Osteocyte (in vitro differentiated cells): ENCODE data around the gene ARF1. TPM values are rescaled to one million over a fixed set of nuclear protein-coding genes. Genes with fewer than 3 reads are reported as not detected.
"Not testable (repeated sequence)": the region's sequence is repeated elsewhere in the genome, so short reads cannot be mapped to it uniquely, and the experiment has no call there.

ENCODE experiments used
- DNase-seq: peaks from one replicate; pipeline ENCODE4 v3.0.0; 2021; ENCODE audit warnings: mixed read lengths; ENCODE audit not compliant: unreplicated experiment; ENCODE audit errors: extremely low spot score
- H3K27ac Mint-ChIP-seq: one replicate; pipeline ENCODE4 v1.8.0; 2021; ENCODE audit warnings: mild to moderate bottlenecking, mixed read lengths; ENCODE audit not compliant: unreplicated experiment
- H3K27me3 Mint-ChIP-seq: one replicate; pipeline ENCODE4 v1.8.0; 2021; ENCODE audit warnings: mixed read lengths; ENCODE audit not compliant: unreplicated experiment
- H3K36me3 Mint-ChIP-seq: one replicate; pipeline ENCODE4 v1.8.0; 2021; ENCODE audit warnings: mixed read lengths; ENCODE audit not compliant: unreplicated experiment
- H3K4me1 Mint-ChIP-seq: one replicate; pipeline ENCODE4 v1.8.0; 2021; ENCODE audit warnings: mixed read lengths; ENCODE audit not compliant: unreplicated experiment
- H3K4me3 Mint-ChIP-seq: one replicate; pipeline ENCODE4 v1.8.0; 2021; ENCODE audit warnings: mild to moderate bottlenecking, moderate library complexity, mixed read lengths; ENCODE audit not compliant: unreplicated experiment
- H3K9me3 Mint-ChIP-seq: one replicate; pipeline ENCODE4 v1.8.0; 2021; ENCODE audit warnings: mixed read lengths; ENCODE audit not compliant: unreplicated experiment
- CTCF ChIP-seq: fragments of 200-600 bp; sonication (generic); IDR thresholded peaks from 2 replicates; pipeline ENCODE4 v1.5.0; 2021; ENCODE audit warnings: antibody characterized with exemption, mild to moderate bottlenecking, moderate library complexity
- total RNA-seq: library from RNA; stranded (reverse); gene quantifications from 2 replicates; pipeline ENCODE4 v1.2.1, GENCODE V29; 2021

The ARF1 gene
- total RNA-seq, 1 donor from 2014 or later = 305 TPM

GRCh38 chr1:228108055-228108690 lies 25.7 kb downstream of the ARF1 start:
- TF ChIP-seq CTCF = no peak
- H3K27me3 Mint-ChIP-seq = no peaks in the 10 kb centered on the region
- H3K4me3 Mint-ChIP-seq = peak overlapping the region; percentile 89
- H3K9me3 Mint-ChIP-seq = no peaks in the 10 kb centered on the region
- H3K27ac Mint-ChIP-seq = peak overlapping the region; percentile 87
- H3K4me1 Mint-ChIP-seq = peaks cover 26% of the 10 kb centered on the region
- DNase-seq = no peak
- peaks cover 2% of the 10 kb centered on the region for H3K36me3 Mint-ChIP-seq

DNA sequence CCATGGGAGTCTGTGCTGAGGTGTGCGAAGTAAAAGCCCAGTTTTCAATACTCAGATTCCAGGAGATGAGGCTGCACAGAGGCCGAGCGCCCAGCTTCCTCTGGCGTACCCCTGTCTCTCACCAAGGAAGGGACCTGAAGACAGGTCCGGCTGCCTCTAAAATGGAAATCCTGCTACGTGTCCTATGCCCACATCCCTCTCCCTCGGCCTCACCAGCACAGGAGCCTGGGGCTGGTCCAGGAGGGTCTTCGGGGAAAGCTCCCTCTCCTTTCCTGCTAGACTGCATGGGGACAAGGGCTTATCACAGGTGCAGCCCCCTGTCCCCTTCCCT lies 26.2 kb downstream of the ARF1 start:
- H3K27me3 Mint-ChIP-seq = no peaks in the 10 kb centered on the region
- H3K27ac Mint-ChIP-seq = peak overlapping the region; percentile 87
- DNase-seq = no peak
- H3K9me3 Mint-ChIP-seq = no peaks in the 10 kb centered on the region
- H3K36me3 Mint-ChIP-seq = peaks cover 2% of the 10 kb centered on the region
- H3K4me3 Mint-ChIP-seq = peak overlapping the region; percentile 89
- peaks cover 20% of the 10 kb centered on the region for H3K4me1 Mint-ChIP-seq
- no peak for TF ChIP-seq CTCF

DNA sequence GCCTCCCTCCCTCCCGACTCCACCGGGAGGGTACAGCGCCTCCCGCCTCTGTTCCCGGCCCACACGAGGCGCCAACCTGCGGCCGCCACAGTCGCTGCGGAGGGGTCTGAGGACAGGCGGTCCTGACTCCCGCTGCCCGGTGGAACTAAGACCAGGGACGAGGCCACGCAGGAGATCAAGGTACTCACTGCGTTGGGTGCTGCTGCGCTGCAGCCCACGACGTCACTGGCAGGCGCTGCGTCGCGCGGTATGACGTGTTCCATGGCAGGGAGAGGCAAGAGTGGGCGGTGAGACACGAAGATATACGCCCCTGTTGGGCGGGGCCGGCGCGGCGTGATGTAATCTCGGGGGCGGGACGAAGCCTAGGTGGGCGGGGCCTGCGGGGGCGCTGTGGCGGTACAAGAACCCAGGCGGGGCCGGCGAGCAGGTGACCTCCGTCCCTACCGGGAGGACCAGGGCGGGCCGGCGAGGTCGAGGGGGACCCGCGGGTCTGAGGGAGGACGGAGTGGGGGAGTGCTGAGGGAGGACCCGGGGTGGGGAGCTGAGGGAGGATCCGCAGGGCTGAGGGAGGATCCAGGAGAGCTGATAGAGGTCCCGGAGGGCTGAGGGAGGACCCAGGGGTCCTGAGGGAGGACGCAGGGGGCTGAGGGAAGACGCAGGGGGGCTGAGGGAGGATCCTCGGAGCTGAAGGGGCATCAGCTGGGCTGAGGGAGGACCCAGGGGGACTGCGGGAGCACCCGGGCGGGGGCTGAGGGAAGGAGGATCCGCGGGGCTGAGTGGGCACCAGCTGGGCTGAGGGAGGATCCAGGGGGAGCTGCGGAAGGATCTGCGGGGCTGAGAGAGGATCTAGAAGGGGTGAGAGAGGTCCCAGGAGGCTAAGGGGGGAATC lies 26.8 kb downstream of the ARF1 start, which contains the start of gene MRPL55:
MRPL55 (minus strand) TSS at position 227 of the 889 bp plus-strand sequence. CDS start 1,039 bp downstream, outside the sequence.
- H3K9me3 Mint-ChIP-seq = no peaks in the 10 kb centered on the region
- H3K4me1 Mint-ChIP-seq = peaks cover 18% of the 10 kb centered on the region
- DNase-seq = peak; percentile 99
- H3K4me3 Mint-ChIP-seq = peak within 1 kb of the TSS; percentile 89
- peaks cover 2% of the 10 kb centered on the region for H3K36me3 Mint-ChIP-seq
- peak; percentile 27 for TF ChIP-seq CTCF
- no peaks in the 10 kb centered on the region for H3K27me3 Mint-ChIP-seq
- H3K27ac Mint-ChIP-seq = peak within 1 kb of the TSS; percentile 87

DNA sequence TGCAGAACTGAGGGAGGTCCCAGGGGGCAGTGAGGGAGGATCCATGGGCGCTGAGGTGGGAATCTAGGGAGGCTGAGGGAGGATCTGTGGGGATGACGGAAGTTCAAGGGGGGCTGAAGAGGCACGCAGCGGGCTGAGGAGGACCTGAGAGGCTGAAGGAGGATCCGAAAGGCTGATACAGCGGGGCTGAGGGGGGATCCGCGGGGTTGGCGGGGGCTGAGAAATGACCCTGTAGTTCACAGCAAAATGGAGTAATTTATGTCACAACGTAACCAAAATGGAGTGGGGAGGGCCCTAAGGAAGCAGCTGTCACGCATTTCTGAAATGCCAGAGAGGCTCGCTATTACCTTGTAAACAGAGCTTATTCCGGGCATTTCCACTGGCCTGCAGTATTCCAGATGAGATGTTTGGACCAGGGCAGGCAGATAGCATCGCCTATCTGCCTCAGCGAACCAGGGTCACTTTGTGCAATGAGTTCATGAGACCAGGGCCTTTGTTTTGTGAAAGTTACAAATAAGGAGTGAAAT lies 27.5 kb downstream of the ARF1 start:
- H3K36me3 Mint-ChIP-seq = peaks cover 2% of the 10 kb centered on the region
- no peaks in the 10 kb centered on the region for H3K27me3 Mint-ChIP-seq
- no peak for TF ChIP-seq CTCF
- H3K4me1 Mint-ChIP-seq = peaks cover 16% of the 10 kb centered on the region
- DNase-seq = no peak
- H3K27ac Mint-ChIP-seq = peak overlapping the region; percentile 87
- no peaks in the 10 kb centered on the region for H3K9me3 Mint-ChIP-seq
- peak overlapping the region; percentile 89 for H3K4me3 Mint-ChIP-seq

DNA sequence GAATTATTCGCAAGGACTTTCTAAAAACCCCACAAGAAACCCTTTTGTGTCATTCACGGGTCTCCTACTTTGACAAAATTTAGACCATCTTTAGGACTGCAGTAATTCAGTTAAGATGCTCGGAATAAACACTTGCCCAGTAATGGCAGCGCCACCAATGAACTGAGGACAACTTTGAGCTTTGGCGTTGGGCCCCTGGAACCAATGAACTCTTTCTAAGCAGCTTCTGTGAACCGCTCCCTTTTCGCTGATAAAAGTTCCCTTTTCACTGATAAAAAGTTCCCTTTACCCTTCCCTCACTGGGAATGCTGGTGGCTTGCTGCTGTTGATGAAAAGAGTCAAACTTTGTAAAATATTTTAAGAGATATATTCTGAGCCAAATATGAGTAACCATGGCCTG lies 28.0 kb downstream of the ARF1 start:
- no peak for TF ChIP-seq CTCF
- Mint-ChIP-seq H3K36me3 (peaks cover 2% of the 10 kb centered on the region), H3K27ac (no peak overlapping the region), H3K9me3 (no peaks in the 10 kb centered on the region), H3K4me3 (no peak overlapping the region), H3K4me1 (peaks cover 16% of the 10 kb centered on the region), H3K27me3 (no peaks in the 10 kb centered on the region)
- no peak for DNase-seq

GRCh38 chr1:228111315-228111714 lies 28.8 kb downstream of the ARF1 start:
- not testable (repeated sequence) for H3K36me3 Mint-ChIP-seq, H3K4me3 Mint-ChIP-seq, H3K9me3 Mint-ChIP-seq, DNase-seq, H3K27me3 Mint-ChIP-seq, H3K27ac Mint-ChIP-seq
- H3K4me1 Mint-ChIP-seq = peaks cover 16% of the 10 kb centered on the region
